Measurements from ENCODE around the gene LMX1A.

Gene LMX1A

GRCh38 chr1:165207853-165208515 lies 148.5 kb downstream of the LMX1A start:
- DNase-seq = no peak

DNA sequence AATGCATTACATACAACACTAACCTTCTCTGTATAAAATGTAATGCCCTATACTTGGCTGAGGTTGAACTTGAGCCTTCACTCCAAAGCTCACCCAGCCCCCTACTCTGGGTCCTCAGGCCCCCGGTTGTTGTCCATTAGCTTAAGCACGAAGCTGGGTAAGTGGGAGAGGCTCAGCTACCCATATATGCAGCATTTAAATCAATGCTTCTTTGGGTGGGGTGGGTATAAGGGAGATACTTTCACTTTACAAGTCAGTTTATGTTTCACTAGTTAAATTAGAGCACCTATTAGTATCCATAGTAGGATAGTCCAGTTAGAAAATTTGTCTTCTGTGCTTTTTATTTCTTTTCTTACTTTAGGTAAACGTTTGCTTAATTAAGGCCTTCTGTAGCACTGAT lies 151.4 kb downstream of the LMX1A start:
- no peak for DNase-seq

DNA sequence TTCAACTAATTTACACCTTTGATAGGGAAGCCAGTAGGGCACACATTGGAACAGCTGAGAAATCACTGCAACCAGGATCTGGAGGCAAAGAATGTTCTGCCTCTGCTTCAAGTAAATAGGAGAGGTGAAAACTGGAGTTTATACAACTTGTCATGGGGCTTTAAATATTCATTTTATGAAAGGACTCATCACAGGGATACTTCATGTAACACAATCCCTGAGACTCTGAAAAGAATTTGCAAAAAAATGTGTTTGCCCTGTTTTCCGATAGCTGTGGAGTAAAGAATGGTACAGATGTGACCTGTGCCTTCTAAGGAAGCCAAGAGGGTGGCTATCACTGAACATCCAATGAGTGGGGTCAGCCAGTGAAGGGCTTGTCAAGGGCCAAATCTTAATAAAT lies 152.0 kb downstream of the LMX1A start:
- DNase-seq = no peak

- no peak for DNase-seq
Measured at GRCh38 chr1:165191087-165191486, 165.4 kb downstream of the LMX1A start.

- DNase-seq = no peak
Measured at GRCh38 chr1:165189913-165190312, 166.6 kb downstream of the LMX1A start.

DNA sequence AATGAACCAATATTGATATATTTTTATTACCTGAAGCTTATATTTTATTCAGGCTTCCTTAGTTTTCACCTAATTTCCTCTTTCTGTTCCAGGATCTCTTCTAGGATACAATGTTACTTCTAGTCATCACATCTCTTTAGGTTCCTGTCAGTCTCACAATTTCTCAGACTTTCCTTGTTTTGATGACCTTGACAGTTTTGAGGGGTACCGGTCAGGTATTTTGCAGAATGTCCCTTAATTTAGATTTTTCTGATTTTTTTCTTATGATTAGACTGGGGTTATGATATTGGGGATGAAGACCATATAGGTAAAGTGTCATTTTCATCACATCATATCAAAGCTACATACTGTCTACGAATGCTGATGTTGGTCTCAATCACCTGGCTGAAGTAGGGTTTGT lies 167.5 kb downstream of the LMX1A start:
- no peak for DNase-seq

DNA sequence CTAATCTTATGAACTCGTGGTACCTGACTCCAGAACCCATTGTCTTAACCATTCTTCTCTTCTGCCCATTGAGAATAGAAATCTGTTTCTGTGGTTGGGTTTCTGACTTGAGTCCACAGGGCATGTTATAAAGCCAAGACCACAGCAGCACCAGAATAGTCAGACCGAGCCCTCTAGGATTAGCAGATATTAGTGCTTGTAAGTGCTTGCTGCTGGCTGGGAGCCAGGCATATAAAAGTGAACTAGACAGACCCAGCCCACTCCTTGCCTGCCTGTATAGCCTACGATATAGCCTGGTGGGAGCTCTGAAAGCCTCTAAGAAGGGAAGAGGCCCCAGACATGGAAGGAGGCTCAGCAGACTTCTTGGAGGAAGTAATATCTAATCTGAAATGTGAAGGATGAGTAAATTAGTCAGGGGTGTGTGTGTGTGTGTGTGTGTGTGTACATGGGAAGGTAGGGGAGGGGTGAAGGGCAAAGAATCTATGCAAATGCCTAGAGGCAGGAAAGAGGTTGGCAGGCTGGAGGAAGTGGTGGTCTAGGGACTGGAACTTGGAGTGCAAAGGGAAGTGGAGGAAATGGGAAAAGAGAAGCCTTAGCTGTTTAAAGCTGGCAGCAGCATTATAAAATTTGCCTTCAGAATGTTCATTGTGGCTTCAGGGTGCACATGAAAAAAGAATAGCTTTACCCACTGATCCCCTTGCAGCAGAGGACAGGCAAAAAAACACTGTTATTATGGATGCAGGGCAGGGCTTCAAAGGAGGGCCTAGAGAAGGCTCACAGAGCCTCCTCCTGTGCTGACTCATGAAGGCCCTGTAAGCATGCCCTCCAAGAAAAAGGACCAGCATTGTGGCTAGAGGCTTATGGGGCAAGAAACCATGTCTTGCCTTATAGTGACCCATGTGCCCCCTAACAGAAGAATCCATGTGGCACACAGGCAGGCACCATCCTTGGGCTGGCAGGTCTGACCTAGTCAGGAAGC lies 169.2 kb downstream of the LMX1A start:
- DNase-seq = no peak

- DNase-seq = no peak
Measured at GRCh38 chr1:165185161-165185889, 171.2 kb downstream of the LMX1A start.

- DNase-seq = no peak
Measured at GRCh38 chr1:165182975-165183374, 173.5 kb downstream of the LMX1A start.

- DNase-seq = no peak
Measured at GRCh38 chr1:165179306-165179705, 177.2 kb downstream of the LMX1A start.

DNA sequence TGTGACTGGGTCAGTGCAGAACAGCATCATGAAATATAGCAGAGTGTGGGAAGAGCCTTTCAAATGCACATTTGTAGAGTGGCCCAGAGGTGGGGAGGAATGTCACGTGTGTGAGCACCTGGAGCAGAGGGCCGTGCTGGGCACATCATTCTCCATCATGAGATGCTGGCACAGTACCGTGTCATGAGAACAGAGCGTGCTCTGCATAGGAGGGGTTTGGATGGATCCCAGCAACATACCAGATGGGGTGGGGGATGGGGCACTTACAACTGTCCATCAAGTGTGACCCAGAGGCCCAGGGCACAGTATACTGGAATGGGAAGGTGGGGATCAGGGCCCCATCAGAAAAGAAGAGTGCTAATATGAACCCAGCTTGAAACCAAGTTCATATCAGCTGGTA lies 182.0 kb downstream of the LMX1A start:
- DNase-seq = no peak

- no peak for DNase-seq
Measured at GRCh38 chr1:165173818-165174217, 182.7 kb downstream of the LMX1A start.

DNA sequence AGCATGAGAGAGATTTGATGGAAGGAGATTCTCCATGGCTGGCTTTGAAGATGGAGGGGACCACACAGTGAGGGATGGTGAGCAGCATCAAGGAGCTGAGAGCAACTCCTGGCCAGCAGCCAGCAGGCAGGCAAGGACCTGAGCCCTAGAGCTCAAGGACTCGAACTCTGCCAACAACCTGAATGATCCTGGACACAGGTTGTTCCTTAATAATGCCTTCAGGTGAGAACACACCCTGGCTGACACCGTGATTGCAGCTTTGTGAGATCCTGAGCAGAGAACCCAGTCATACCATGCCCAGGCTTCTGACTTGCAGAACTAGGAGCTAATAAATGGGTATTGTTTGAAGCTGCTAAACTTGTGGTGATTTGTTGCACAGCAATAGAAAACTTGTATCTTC lies 183.1 kb downstream of the LMX1A start:
- DNase-seq = no peak

GRCh38 chr1:165172666-165173065 lies 183.8 kb downstream of the LMX1A start:
- DNase-seq = no peak

- DNase-seq = no peak
Measured at GRCh38 chr1:165169729-165170128, 186.8 kb downstream of the LMX1A start.

GRCh38 chr1:165169028-165169427 lies 187.5 kb downstream of the LMX1A start:
- DNase-seq = no peak

DNA sequence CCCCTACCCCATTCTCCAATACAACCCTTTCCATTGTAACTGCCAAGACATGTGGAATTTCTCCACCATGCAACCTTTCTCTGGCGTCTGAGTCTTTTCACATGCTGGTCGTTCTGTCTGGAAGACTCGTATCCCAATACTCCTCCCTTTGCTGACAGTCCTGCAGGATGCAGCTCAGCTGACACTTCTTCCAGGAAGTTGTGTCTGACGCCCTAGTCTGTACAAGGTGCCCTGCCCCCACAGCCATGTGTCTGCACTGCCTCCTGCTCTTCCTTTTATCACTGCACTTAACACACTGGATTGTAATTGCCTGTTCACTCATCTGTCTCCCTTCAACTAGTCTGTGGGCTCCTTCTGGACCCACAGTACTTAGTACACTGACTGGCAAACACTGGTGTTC lies 188.0 kb downstream of the LMX1A start:
- DNase-seq = no peak

DNA sequence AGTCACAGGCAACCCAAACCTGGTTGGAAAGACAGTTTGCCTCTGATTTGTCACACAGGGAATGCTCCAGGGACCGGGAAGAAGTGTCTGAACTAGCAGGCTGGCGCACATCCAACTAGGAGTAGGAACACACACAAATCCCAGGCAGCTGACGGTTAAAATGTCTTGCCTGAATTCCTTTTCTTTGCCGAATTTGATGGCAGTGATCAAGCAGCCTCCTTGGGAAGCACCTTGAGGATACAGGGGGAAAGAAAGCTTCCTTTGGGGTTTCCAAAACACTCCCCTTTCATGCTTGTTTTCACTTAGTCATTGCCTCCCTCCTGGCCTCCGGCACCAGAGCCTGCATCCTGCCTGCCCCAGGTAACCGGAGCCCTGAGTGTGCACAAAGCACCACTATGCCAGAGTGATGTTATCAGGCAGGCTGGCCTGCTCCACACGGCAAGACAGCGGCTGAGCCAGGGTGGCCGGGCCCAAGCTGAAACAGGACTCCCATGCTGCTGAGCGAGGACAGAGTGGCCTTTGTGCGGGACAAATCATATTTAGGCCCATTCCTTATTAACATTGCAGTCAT lies 193.8 kb downstream of the LMX1A start:
- no peak for DNase-seq

DNA sequence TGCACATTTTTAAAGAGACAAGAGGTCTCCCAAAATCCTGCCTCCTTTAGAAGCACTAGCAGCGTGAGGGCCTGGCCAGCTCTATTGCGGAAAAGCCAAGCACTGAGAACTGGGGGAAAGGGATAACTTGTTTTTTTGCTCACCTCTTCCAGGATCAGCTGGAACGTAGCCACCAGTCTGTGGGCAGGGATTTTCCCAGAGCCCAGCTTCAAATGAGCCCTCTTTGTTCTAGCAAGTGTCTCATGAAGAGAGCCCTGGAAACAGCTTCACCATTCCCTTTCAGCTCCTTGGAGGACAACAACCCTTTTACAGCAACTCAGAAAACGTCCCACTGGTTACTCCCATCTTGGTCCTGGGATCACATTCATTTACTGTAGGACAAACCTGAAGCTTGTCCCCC lies 195.4 kb downstream of the LMX1A start:
- DNase-seq = no peak

DNA sequence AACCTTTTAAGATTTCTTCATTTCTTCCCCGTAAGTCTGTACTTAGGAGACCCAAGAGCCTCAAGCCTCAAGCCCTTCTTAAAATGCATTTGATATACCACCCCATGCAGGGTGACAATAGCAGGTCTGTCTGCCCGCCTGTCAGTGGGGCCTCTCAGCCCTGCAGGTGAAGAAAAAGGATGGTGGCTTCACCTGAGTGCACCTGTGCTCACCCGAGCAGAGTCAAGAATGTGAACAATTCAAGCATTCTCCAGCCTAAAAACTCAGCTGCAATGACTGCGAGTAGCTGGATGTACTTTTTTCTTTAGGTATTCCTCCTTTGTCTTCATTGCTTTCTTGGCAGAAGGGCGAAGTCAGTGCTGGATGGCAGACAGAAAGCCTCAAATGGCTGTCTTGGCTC lies 203.3 kb downstream of the LMX1A start:
- no peak for DNase-seq

DNA sequence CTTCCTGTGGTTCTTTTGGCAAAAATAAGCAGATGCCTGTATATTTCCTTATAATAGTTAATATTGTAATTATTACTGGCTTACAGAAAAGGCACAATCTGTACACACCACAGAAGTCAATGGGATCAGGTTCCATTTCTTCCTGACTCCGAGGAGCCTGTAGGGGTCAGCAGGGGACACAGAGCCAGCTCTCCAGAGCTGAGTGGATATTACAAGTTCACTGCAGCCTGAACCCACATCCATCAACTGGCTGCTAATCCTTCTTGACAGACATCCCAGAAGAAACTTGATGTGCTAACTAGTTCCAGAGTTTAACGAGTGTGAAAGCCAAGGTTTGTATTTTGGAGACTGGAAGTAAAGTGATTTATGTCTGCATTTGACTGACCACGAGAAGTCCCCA lies 203.8 kb downstream of the LMX1A start:
- DNase-seq = no peak

DNA sequence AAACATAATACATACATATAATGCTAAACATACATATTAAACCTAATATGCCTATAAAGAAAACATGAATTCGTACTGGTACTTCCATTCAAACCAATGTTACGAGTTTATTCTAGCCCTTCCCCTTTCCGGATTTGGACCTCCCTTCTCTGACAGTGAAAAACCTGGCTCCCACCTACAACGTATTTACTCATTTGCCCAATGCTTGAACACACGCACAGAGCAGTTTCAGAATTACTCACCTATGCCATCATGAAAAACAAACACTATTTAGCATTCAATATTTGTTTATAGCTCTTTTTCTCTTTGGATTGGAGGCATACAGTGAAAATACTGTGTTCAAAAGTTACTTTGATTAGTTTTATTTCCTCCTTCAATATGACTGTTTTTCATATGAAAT lies 204.4 kb downstream of the LMX1A start:
- DNase-seq = no peak
